Measurements from ENCODE around the gene BRD4. TPM values are rescaled to one million over a fixed set of nuclear protein-coding genes. Genes with fewer than 3 reads are reported as not detected.

The BRD4 gene
- total RNA-seq, 4 donors from 2014 or later = 54.8 to 111 (median 68.3) TPM

DNA sequence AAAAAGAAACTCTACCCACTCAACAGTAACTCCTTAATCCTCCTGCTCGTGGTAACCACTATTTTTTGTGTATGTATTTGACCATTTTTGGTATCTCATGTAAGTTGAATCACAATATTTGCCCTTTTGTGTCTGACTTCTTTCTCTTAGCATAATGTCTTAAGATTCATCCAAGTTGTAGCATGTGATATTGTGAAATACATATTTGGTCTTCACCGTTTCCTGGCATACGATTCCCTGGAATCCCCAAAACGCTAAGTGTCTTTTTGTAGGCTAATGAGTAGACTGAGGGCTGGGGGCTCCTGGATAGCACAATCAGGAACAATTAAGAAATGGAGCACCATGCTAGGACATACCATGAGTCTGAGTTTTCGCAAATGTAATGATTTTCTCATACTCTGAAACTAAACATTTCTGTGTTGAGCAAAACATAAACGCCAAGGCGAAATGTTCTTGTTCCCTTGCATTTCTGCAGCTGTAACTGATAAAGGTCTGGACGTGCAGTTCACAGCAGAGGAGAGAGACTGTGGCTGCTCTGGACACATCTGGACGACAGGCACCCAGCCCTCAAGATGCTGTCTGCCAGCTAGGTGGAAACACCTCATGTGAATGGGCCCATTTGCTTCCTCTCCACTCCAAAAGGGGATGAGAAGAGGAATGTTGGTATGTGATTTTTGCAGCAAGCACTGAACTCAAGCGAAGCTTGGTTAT is 38.4 kb downstream of the BRD4 start:
- no peaks in the 10 kb centered on the region for H3K36me3 ChIP-seq
- TF ChIP-seq EP300 (IDR thresholded peaks at IDR 0.05) = no peak
- TF ChIP-seq, protein P1, sequence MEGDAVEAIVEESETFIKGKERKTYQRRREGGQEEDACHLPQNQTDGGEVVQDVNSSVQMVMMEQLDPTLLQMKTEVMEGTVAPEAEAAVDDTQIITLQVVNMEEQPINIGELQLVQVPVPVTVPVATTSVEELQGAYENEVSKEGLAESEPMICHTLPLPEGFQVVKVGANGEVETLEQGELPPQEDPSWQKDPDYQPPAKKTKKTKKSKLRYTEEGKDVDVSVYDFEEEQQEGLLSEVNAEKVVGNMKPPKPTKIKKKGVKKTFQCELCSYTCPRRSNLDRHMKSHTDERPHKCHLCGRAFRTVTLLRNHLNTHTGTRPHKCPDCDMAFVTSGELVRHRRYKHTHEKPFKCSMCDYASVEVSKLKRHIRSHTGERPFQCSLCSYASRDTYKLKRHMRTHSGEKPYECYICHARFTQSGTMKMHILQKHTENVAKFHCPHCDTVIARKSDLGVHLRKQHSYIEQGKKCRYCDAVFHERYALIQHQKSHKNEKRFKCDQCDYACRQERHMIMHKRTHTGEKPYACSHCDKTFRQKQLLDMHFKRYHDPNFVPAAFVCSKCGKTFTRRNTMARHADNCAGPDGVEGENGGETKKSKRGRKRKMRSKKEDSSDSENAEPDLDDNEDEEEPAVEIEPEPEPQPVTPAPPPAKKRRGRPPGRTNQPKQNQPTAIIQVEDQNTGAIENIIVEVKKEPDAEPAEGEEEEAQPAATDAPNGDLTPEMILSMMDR (IDR thresholded peaks at IDR 0.05) = no peak
- TF ChIP-seq POLR2A (IDR thresholded peaks at IDR 0.05) = no peak
- no peak for TF ChIP-seq POLR2AphosphoS5 (IDR thresholded peaks at IDR 0.05)
- peaks cover 96% of the 10 kb centered on the region for H3K4me1 ChIP-seq
- 29% methylated on average over 10 of the region's 10 CpGs for WGBS
- no peaks in the 10 kb centered on the region for H3K27me3 ChIP-seq
- DNase-seq (ENCODE audit: low spot score in 2 of 2) = no peak
- H3K27ac ChIP-seq = peak overlapping the region; percentile 54
- peak overlapping the region; percentile 5 for H3K4me3 ChIP-seq
- H3K9me3 ChIP-seq = no peaks in the 10 kb centered on the region

DNA sequence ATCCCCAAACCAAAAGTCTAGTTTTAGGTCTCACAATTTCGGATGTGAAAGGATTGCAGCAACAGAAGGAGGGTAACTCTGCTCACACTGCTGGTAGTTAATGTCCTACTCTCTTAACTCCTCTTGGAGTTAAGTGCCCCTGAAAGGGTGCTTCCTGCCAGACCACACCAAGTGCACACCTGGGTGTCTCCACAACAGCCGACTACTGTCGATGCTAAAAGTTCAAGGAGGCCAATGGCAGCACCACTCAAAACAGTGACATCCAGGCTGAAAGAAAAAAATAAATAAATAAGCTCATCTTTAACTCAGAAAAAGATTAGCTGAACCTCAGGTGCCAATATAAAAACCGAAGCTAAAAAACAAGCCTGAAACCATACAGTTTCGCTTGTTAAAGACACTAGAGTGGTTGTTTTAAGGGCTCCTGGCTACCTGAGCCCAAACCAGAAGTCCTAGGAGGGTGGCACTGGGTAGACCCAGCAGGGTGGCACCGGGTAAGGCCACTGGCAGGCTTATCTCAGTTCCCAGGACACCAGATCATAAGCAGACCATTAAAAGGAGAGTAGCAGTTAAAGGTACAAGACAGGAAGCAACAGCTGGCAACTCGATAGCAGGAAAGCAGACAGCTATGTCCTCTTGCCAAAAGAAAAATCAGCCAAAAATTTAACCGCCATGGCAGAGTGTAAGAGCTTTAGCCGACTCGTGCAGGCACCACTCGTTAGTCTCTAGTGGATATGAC is 39.3 kb downstream of the BRD4 start:
- Histone ChIP-seq H3K27me3 (no peaks in the 10 kb centered on the region), H3K4me3 (peak overlapping the region; percentile 5), H3K27ac (peak overlapping the region; percentile 54), H3K9me3 (no peaks in the 10 kb centered on the region), H3K36me3 (no peaks in the 10 kb centered on the region), H3K4me1 (peaks cover 96% of the 10 kb centered on the region)
- no peak for DNase-seq (ENCODE audit: low spot score in 2 of 2)
- TF ChIP-seq EP300 (IDR thresholded peaks at IDR 0.05) = no peak
- no peak for TF ChIP-seq POLR2A (IDR thresholded peaks at IDR 0.05)
- no peak for TF ChIP-seq POLR2AphosphoS5 (IDR thresholded peaks at IDR 0.05)
- TF ChIP-seq, protein P1 (IDR thresholded peaks at IDR 0.05) = no peak
- 25% methylated on average over 11 of the region's 11 CpGs for WGBS

DNA sequence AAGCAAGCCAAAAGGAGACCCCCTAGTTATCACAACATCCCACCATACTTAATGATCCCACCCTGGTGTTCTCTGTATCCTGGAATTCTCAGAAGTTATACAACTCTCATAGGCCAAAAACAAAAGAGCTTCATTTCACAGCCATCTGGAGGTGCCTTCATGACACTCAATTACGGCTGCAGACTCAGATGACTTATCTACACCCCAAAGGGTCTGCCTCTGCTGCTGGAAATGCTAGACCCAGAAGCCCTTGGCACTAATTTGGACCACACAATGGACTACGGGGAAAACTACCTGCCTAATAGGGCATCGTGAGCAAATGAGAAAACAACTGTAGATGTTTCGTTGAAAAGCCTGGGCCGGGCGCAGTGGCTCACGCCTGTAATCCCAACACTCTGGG is 40.2 kb downstream of the BRD4 start:
- Histone ChIP-seq H3K4me1 (peaks cover 96% of the 10 kb centered on the region), H3K4me3 (no peak overlapping the region), H3K27ac (no peak overlapping the region), H3K9me3 (no peaks in the 10 kb centered on the region), H3K36me3 (no peaks in the 10 kb centered on the region), H3K27me3 (no peaks in the 10 kb centered on the region)
- no peak for DNase-seq (ENCODE audit: low spot score in 2 of 2)
- WGBS = 94% methylated on average over 7 of the region's 7 CpGs
- TF ChIP-seq POLR2A (IDR thresholded peaks at IDR 0.05) (no peak), EP300 (IDR thresholded peaks at IDR 0.05) (no peak), POLR2AphosphoS5 (IDR thresholded peaks at IDR 0.05) (no peak)
- TF ChIP-seq, protein P1 (IDR thresholded peaks at IDR 0.05) = no peak

DNA sequence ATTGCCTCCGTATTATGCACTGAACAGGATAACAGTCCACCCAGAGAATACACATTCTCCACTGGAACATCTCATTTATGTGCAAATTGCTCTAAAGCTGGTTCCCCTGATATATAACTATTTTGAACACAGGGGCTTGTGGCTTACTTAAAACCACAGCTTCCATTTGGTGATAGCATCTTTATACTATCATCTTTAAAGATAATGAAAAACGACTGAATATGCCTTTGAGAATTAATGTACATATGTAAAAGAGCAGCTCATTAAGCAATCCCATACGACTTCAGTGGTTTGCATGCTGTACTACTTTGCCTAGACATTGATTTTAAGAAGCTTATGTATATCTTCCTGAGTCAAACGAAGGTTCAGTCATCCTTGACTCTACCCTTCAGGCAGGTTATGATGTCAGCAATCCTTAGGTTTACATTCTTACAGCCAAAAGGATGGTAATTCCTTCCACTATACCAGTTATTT is 40.8 kb downstream of the BRD4 start:
- H3K27me3 ChIP-seq = no peaks in the 10 kb centered on the region
- H3K9me3 ChIP-seq = no peaks in the 10 kb centered on the region
- TF ChIP-seq POLR2AphosphoS5 (IDR thresholded peaks at IDR 0.05) = no peak
- TF ChIP-seq EP300 (IDR thresholded peaks at IDR 0.05) = no peak
- TF ChIP-seq, protein P1 (IDR thresholded peaks at IDR 0.05) = no peak
- no peak for TF ChIP-seq POLR2A (IDR thresholded peaks at IDR 0.05)
- H3K4me1 ChIP-seq = peaks cover 96% of the 10 kb centered on the region
- WGBS = 51% methylated on average over 4 of the region's 4 CpGs
- DNase-seq (ENCODE audit: low spot score in 2 of 2) = no peak
- H3K4me3 ChIP-seq = no peak overlapping the region
- H3K36me3 ChIP-seq = no peaks in the 10 kb centered on the region
- H3K27ac ChIP-seq = no peak overlapping the region

DNA sequence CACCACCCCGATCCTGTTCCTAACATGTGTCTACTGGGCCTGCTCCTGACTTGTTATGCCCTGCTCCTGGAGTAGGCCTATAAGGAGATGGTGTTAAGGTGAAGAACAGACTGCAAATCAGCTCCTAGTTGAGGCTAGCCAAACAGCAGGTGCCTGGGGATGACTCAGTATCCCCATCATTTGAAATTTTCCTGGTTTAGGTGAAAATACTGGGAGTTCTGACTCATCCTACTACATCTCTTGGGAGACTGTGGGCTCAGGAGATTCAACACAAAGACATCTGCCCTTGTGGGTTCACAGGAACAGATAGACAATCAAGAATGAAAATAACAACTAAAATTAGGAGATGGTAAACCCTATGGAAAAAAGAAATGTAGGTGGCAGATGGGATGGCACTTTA is 41.2 kb downstream of the BRD4 start:
- Histone ChIP-seq H3K27me3 (no peaks in the 10 kb centered on the region), H3K4me1 (peaks cover 96% of the 10 kb centered on the region), H3K36me3 (no peaks in the 10 kb centered on the region), H3K9me3 (no peaks in the 10 kb centered on the region), H3K27ac (no peak overlapping the region), H3K4me3 (no peak overlapping the region)
- WGBS = 94% methylated on average over 1 of the region's 1 CpG
- TF ChIP-seq POLR2A (IDR thresholded peaks at IDR 0.05) (no peak), EP300 (IDR thresholded peaks at IDR 0.05) (no peak), POLR2AphosphoS5 (IDR thresholded peaks at IDR 0.05) (no peak)
- TF ChIP-seq, protein P1 (IDR thresholded peaks at IDR 0.05) = no peak
- DNase-seq (ENCODE audit: low spot score in 2 of 2) = no peak

Measured in suprapubic skin (tissue), 4 donors.